ENCODE results near the gene KRTAP23-1.

KRTAP23-1 gene

GRCh38 chr21:30333736-30334135, 14.7 kb downstream of the KRTAP23-1 start:
- Histone ChIP-seq H3K36me3 (no peaks in the 10 kb centered on the region), H3K27ac (no peak overlapping the region), H3K4me1 (ENCODE audit: control insufficient read depth in 1 of 2, insufficient read depth in 1 of 2, low read depth in 1 of 2, low read length in 1 of 2) (no peaks in the 10 kb centered on the region), H3K27me3 (no peaks in the 10 kb centered on the region), H3K9me3 (no peaks in the 10 kb centered on the region), H3K4me3 (ENCODE audit: low read depth in 1 of 2, low read length in 1 of 2) (no peak overlapping the region)
- TF ChIP-seq, protein P1, sequence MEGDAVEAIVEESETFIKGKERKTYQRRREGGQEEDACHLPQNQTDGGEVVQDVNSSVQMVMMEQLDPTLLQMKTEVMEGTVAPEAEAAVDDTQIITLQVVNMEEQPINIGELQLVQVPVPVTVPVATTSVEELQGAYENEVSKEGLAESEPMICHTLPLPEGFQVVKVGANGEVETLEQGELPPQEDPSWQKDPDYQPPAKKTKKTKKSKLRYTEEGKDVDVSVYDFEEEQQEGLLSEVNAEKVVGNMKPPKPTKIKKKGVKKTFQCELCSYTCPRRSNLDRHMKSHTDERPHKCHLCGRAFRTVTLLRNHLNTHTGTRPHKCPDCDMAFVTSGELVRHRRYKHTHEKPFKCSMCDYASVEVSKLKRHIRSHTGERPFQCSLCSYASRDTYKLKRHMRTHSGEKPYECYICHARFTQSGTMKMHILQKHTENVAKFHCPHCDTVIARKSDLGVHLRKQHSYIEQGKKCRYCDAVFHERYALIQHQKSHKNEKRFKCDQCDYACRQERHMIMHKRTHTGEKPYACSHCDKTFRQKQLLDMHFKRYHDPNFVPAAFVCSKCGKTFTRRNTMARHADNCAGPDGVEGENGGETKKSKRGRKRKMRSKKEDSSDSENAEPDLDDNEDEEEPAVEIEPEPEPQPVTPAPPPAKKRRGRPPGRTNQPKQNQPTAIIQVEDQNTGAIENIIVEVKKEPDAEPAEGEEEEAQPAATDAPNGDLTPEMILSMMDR (IDR thresholded peaks at IDR 0.05), result no peak

DNA sequence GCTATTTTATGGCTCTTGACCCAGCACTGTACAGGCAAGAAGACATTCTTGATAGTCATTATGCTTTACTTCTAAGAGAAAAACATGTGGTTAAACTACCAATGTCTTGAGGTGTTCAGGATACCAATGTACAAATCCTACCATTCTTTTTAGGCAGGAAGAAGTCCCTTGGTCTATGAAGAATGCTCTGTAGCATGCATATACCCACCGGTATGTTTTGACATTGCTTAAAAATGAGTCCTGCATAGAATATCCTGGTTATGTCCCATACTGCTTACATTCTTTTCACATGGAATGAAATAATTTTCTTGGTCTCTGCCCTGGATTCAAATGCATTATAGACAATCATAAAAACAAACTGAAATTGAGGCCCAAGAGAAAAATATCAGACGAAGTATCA, 15.7 kb downstream of the KRTAP23-1 start:
- TF ChIP-seq, protein P1 (IDR thresholded peaks at IDR 0.05), result no peak
- no peak overlapping the region for H3K4me3 ChIP-seq (ENCODE audit: low read depth in 1 of 2, low read length in 1 of 2)
- H3K27me3 ChIP-seq, result no peaks in the 10 kb centered on the region
- no peaks in the 10 kb centered on the region for H3K4me1 ChIP-seq (ENCODE audit: control insufficient read depth in 1 of 2, insufficient read depth in 1 of 2, low read depth in 1 of 2, low read length in 1 of 2)
- no peak overlapping the region for H3K27ac ChIP-seq
- no peaks in the 10 kb centered on the region for H3K9me3 ChIP-seq
- H3K36me3 ChIP-seq, result no peaks in the 10 kb centered on the region

GRCh38 chr21:30329203-30329875, 19.1 kb downstream of the KRTAP23-1 start:
- Histone ChIP-seq H3K9me3 (no peaks in the 10 kb centered on the region), H3K27me3 (no peaks in the 10 kb centered on the region), H3K36me3 (no peaks in the 10 kb centered on the region), H3K4me3 (ENCODE audit: low read depth in 1 of 2, low read length in 1 of 2) (no peak overlapping the region), H3K4me1 (ENCODE audit: control insufficient read depth in 1 of 2, insufficient read depth in 1 of 2, low read depth in 1 of 2, low read length in 1 of 2) (no peaks in the 10 kb centered on the region), H3K27ac (no peak overlapping the region)
- TF ChIP-seq, protein P1 (IDR thresholded peaks at IDR 0.05), result no peak

DNA sequence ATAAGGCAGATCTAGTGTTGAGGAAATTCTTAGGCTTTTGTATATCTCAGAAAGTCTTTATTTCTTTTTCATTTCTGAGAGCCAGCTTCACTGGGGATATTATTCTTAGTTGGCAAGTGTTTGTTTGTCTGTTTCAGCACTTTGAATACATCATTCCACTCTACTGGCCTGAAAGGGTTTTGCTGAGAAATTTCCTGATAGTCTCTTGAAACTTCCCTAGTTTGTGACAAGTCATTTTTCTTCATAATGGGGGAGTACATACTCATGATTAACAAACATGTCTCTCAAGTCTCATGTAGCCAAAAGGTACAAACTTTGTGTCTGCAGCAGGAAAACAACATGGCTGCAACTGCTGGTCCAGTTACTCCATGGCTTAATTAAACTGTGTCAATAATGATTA, 22.0 kb downstream of the KRTAP23-1 start:
- TF ChIP-seq, protein P1 (IDR thresholded peaks at IDR 0.05), result no peak
- no peaks in the 10 kb centered on the region for H3K4me1 ChIP-seq (ENCODE audit: control insufficient read depth in 1 of 2, insufficient read depth in 1 of 2, low read depth in 1 of 2, low read length in 1 of 2)
- no peaks in the 10 kb centered on the region for H3K27me3 ChIP-seq
- no peak overlapping the region for H3K4me3 ChIP-seq (ENCODE audit: low read depth in 1 of 2, low read length in 1 of 2)
- H3K9me3 ChIP-seq, result no peaks in the 10 kb centered on the region
- no peaks in the 10 kb centered on the region for H3K36me3 ChIP-seq
- H3K27ac ChIP-seq, result no peak overlapping the region

DNA sequence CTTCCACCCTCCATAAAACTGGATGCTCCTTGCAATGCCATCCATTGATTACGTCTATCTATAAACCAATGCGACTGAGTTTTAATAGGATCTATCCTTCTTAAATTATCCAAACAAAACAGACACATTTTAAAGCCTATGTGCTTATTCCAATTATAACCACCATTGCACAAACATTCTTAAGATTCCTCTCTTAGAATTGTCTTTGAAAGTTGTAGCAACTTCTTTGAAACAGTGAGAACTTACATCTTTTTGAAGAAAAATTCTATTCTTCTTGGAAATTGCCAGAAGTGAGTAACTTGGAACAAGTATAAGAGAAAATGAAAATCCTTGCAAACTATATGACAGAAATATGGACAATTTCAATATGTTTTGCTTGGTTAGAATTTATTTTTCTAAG, 28.2 kb downstream of the KRTAP23-1 start, which contains the start of gene KRTAP26-1:
Gene KRTAP26-1 (minus strand): TSS at position 101 of the 400 bp plus-strand sequence. CDS start 280 bp downstream, outside the sequence.
- H3K36me3 ChIP-seq, result no peaks in the 10 kb centered on the region
- no peaks in the 10 kb centered on the region for H3K9me3 ChIP-seq
- no peaks in the 10 kb centered on the region for H3K4me1 ChIP-seq (ENCODE audit: control insufficient read depth in 1 of 2, insufficient read depth in 1 of 2, low read depth in 1 of 2, low read length in 1 of 2)
- H3K27ac ChIP-seq, result no peak within 1 kb of the TSS
- H3K4me3 ChIP-seq (ENCODE audit: low read depth in 1 of 2, low read length in 1 of 2), result no peak within 1 kb of the TSS
- H3K27me3 ChIP-seq, result no peaks in the 10 kb centered on the region
- TF ChIP-seq, protein P1 (IDR thresholded peaks at IDR 0.05), result no peak
